Stimulated activated naive B cell treated with anti-CD40 and anti-IgM and Interleukin-4, amounts not matched to agents 10 μg/mL and 1 μg/mL and 100 μg/mL, for 72 hours (primary cell): ENCODE data around the gene KCNT2.

Source experiments
- ATAC-seq, 2 donors: fragments of 150-1000 bp; cut with Tn5 transposase; replicated peaks; 2 replicates each; pipeline ENCODE4 v1.10.0; 2021; ENCODE audit warnings: moderate library complexity in 1 of 2
- DNase-seq: peaks from one replicate; pipeline ENCODE4 v3.0.0; 2021
- H3K27ac Mint-ChIP-seq: one replicate; pipeline ENCODE4 v1.8.0; 2022; ENCODE audit warnings: mild to moderate bottlenecking, mixed read lengths
- H3K27me3 Mint-ChIP-seq, 2 donors: one replicate each; pipeline ENCODE4 v1.8.0; 2022; ENCODE audit warnings: mixed read lengths in 2 of 2
- H3K36me3 Mint-ChIP-seq, 2 donors: one replicate each; pipeline ENCODE4 v1.8.0; 2022; ENCODE audit warnings: mixed read lengths in 2 of 2, mild to moderate bottlenecking in 1 of 2
- H3K4me1 Mint-ChIP-seq, 2 donors: one replicate each; pipeline ENCODE4 v1.8.0; 2022; ENCODE audit warnings: mixed read lengths in 2 of 2, mild to moderate bottlenecking in 1 of 2
- H3K4me3 Mint-ChIP-seq, 2 donors: one replicate each; pipeline ENCODE4 v1.8.0; 2022; ENCODE audit warnings: mild to moderate bottlenecking in 2 of 2, mixed read lengths in 2 of 2, moderate library complexity in 1 of 2
- H3K9me3 Mint-ChIP-seq, 2 donors: one replicate each; pipeline ENCODE4 v1.8.0; 2022; ENCODE audit warnings: mixed read lengths in 2 of 2, mild to moderate bottlenecking in 1 of 2

KCNT2 gene

GRCh38 chr1:196466166-196466565 is 142.1 kb downstream of the KCNT2 start:
- H3K36me3 Mint-ChIP-seq = no peaks in the 10 kb centered on the region

GRCh38 chr1:196464480-196464941 is 143.7 kb downstream of the KCNT2 start:
- H3K27ac Mint-ChIP-seq = no peak overlapping the region
- no peaks in the 10 kb centered on the region for H3K4me1 Mint-ChIP-seq
- no peak overlapping the region for H3K4me3 Mint-ChIP-seq
- DNase-seq = no peak
- H3K27me3 Mint-ChIP-seq = no peaks in the 10 kb centered on the region
- no peak for ATAC-seq
- no peaks in the 10 kb centered on the region for H3K9me3 Mint-ChIP-seq
- H3K36me3 Mint-ChIP-seq = no peaks in the 10 kb centered on the region

More at GRCh38 chr1:196466166-196466565, 142.1 kb downstream of the KCNT2 start:
- no peak overlapping the region for H3K27ac Mint-ChIP-seq
- H3K4me3 Mint-ChIP-seq = no peak overlapping the region
- DNase-seq (no peak), ATAC-seq (no peak)
- H3K27me3 Mint-ChIP-seq = no peaks in the 10 kb centered on the region
- H3K4me1 Mint-ChIP-seq = no peaks in the 10 kb centered on the region
- no peaks in the 10 kb centered on the region for H3K9me3 Mint-ChIP-seq

- no peaks in the 10 kb centered on the region for H3K9me3 Mint-ChIP-seq
- H3K4me1 Mint-ChIP-seq = no peaks in the 10 kb centered on the region
- no peak overlapping the region for H3K27ac Mint-ChIP-seq
- no peaks in the 10 kb centered on the region for H3K36me3 Mint-ChIP-seq
- no peak for ATAC-seq
- DNase-seq = no peak
- H3K4me3 Mint-ChIP-seq = no peak overlapping the region
- H3K27me3 Mint-ChIP-seq = no peaks in the 10 kb centered on the region
These were observed 146.2 kb downstream of the KCNT2 start for GRCh38 chr1:196462086-196462485.

- H3K4me3 Mint-ChIP-seq = no peak overlapping the region
- no peak for DNase-seq
- no peak overlapping the region for H3K27ac Mint-ChIP-seq
- no peaks in the 10 kb centered on the region for H3K4me1 Mint-ChIP-seq
- ATAC-seq = no peak
- H3K27me3 Mint-ChIP-seq = no peaks in the 10 kb centered on the region
- H3K36me3 Mint-ChIP-seq = no peaks in the 10 kb centered on the region
- H3K9me3 Mint-ChIP-seq = no peaks in the 10 kb centered on the region
These were observed 146.7 kb downstream of the KCNT2 start for GRCh38 chr1:196461521-196461920.

- peaks cover 2 to 6% of the 10 kb centered on the region in 2 donors for H3K9me3 Mint-ChIP-seq
- no peaks in the 10 kb centered on the region for H3K27me3 Mint-ChIP-seq
- ATAC-seq (no peak), DNase-seq (no peak)
- H3K4me3 Mint-ChIP-seq = no peak overlapping the region
- no peak overlapping the region for H3K27ac Mint-ChIP-seq
- H3K36me3 Mint-ChIP-seq = no peaks in the 10 kb centered on the region
- no peaks in the 10 kb centered on the region for H3K4me1 Mint-ChIP-seq
These were observed 148.9 kb downstream of the KCNT2 start for GRCh38 chr1:196459383-196459782.

- H3K27ac Mint-ChIP-seq = no peak overlapping the region
- ATAC-seq (no peak), DNase-seq (no peak)
- no peaks in the 10 kb centered on the region for H3K27me3 Mint-ChIP-seq
- peaks cover 2 to 6% of the 10 kb centered on the region in 2 donors for H3K9me3 Mint-ChIP-seq
- H3K4me3 Mint-ChIP-seq = no peak overlapping the region
- no peaks in the 10 kb centered on the region for H3K36me3 Mint-ChIP-seq
- H3K4me1 Mint-ChIP-seq = no peaks in the 10 kb centered on the region
These were observed 153.4 kb downstream of the KCNT2 start for GRCh38 chr1:196454792-196455191.

GRCh38 chr1:196451103-196451502 is 157.1 kb downstream of the KCNT2 start:
- no peaks in the 10 kb centered on the region for H3K36me3 Mint-ChIP-seq
- no peaks in the 10 kb centered on the region for H3K27me3 Mint-ChIP-seq
- peaks cover 2 to 6% of the 10 kb centered on the region in 2 donors for H3K9me3 Mint-ChIP-seq
- no peak for DNase-seq
- H3K4me1 Mint-ChIP-seq = no peaks in the 10 kb centered on the region
- ATAC-seq = no peak
- H3K27ac Mint-ChIP-seq = no peak overlapping the region
- H3K4me3 Mint-ChIP-seq = no peak overlapping the region

GRCh38 chr1:196450143-196451095 is 157.8 kb downstream of the KCNT2 start:
- no peak for DNase-seq
- ATAC-seq = no peak
- H3K9me3 Mint-ChIP-seq = peaks cover 0 to 2% of the 10 kb centered on the region in 2 donors
- no peaks in the 10 kb centered on the region for H3K4me1 Mint-ChIP-seq
- H3K36me3 Mint-ChIP-seq = no peaks in the 10 kb centered on the region
- no peaks in the 10 kb centered on the region for H3K27me3 Mint-ChIP-seq
- H3K27ac Mint-ChIP-seq = no peak overlapping the region
- no peak overlapping the region for H3K4me3 Mint-ChIP-seq

- Mint-ChIP-seq H3K27ac (no peak overlapping the region), H3K36me3 (no peaks in the 10 kb centered on the region), H3K4me3 (no peak overlapping the region), H3K9me3 (no peaks in the 10 kb centered on the region), H3K27me3 (no peaks in the 10 kb centered on the region), H3K4me1 (no peaks in the 10 kb centered on the region)
- no peak for ATAC-seq
- DNase-seq = no peak
These were observed 158.8 kb downstream of the KCNT2 start for GRCh38 chr1:196449460-196449859.

GRCh38 chr1:196445775-196446174 is 162.5 kb downstream of the KCNT2 start:
- no peaks in the 10 kb centered on the region for H3K9me3 Mint-ChIP-seq
- no peaks in the 10 kb centered on the region for H3K36me3 Mint-ChIP-seq
- no peak for ATAC-seq
- no peaks in the 10 kb centered on the region for H3K4me1 Mint-ChIP-seq
- no peak overlapping the region for H3K27ac Mint-ChIP-seq
- no peaks in the 10 kb centered on the region for H3K27me3 Mint-ChIP-seq
- no peak overlapping the region for H3K4me3 Mint-ChIP-seq
- DNase-seq = no peak

GRCh38 chr1:196444634-196445033 is 163.6 kb downstream of the KCNT2 start:
- H3K36me3 Mint-ChIP-seq = no peaks in the 10 kb centered on the region
- H3K9me3 Mint-ChIP-seq = no peaks in the 10 kb centered on the region
- ATAC-seq (no peak), DNase-seq (no peak)
- no peaks in the 10 kb centered on the region for H3K27me3 Mint-ChIP-seq
- H3K4me1 Mint-ChIP-seq = no peaks in the 10 kb centered on the region
- no peak overlapping the region for H3K27ac Mint-ChIP-seq
- H3K4me3 Mint-ChIP-seq = no peak overlapping the region

GRCh38 chr1:196442366-196442765 is 165.9 kb downstream of the KCNT2 start:
- Mint-ChIP-seq H3K36me3 (no peaks in the 10 kb centered on the region), H3K9me3 (no peaks in the 10 kb centered on the region), H3K27me3 (no peaks in the 10 kb centered on the region), H3K4me3 (no peak overlapping the region), H3K27ac (no peak overlapping the region), H3K4me1 (no peaks in the 10 kb centered on the region)
- ATAC-seq (no peak), DNase-seq (no peak)

- Mint-ChIP-seq H3K4me1 (no peaks in the 10 kb centered on the region), H3K4me3 (no peak overlapping the region), H3K36me3 (no peaks in the 10 kb centered on the region), H3K27me3 (no peaks in the 10 kb centered on the region), H3K27ac (no peak overlapping the region), H3K9me3 (no peaks in the 10 kb centered on the region)
- ATAC-seq (no peak), DNase-seq (no peak)
These were observed 167.5 kb downstream of the KCNT2 start for GRCh38 chr1:196440711-196441110.

- H3K9me3 Mint-ChIP-seq = no peaks in the 10 kb centered on the region
- DNase-seq = no peak
- ATAC-seq = no peak
- H3K27ac Mint-ChIP-seq = no peak overlapping the region
- no peaks in the 10 kb centered on the region for H3K27me3 Mint-ChIP-seq
- no peaks in the 10 kb centered on the region for H3K36me3 Mint-ChIP-seq
- no peaks in the 10 kb centered on the region for H3K4me1 Mint-ChIP-seq
- no peak overlapping the region for H3K4me3 Mint-ChIP-seq
These were observed 169.9 kb downstream of the KCNT2 start for GRCh38 chr1:196438329-196438728.

GRCh38 chr1:196437671-196438070 is 170.6 kb downstream of the KCNT2 start:
- no peak overlapping the region for H3K4me3 Mint-ChIP-seq
- ATAC-seq = no peak
- no peaks in the 10 kb centered on the region for H3K9me3 Mint-ChIP-seq
- no peak overlapping the region for H3K27ac Mint-ChIP-seq
- H3K27me3 Mint-ChIP-seq = no peaks in the 10 kb centered on the region
- H3K36me3 Mint-ChIP-seq = no peaks in the 10 kb centered on the region
- DNase-seq = no peak
- no peaks in the 10 kb centered on the region for H3K4me1 Mint-ChIP-seq
